ENCODE results near the gene NCOA1. TPM values are rescaled to one million over a fixed set of nuclear protein-coding genes. Genes with fewer than 3 reads are reported as not detected.

Gene NCOA1
- total and polyA plus RNA-seq, 10 of the 15 experiments (the other 5 are each of a cell fraction or from before 2014, with no cell fraction given) = 1.8 to 35.6 (median 6.1) TPM

- no peak overlapping the region for H3K9ac ChIP-seq (ENCODE audit: control insufficient read depth, insufficient read depth, low read length)
- no peaks in the 10 kb centered on the region for H3K79me2 ChIP-seq (ENCODE audit: control insufficient read depth, insufficient read depth, low read length)
- SMC1A ChIA-PET (ENCODE audit: uncharacterized antibody, unreplicated experiment) = interaction anchor here (0.5 to 1.7 kb wide), 4 partner anchors 9 to 60 kb away, joined by 3 to 5 read pairs (median 4); no protein-coding TSS in a partner anchor
- no peak overlapping the region for H3K27ac ChIP-seq (ENCODE audit: control insufficient read depth, insufficient read depth)
- POLR2A ChIA-PET = no interaction called here
- no peak overlapping the region for H2AFZ ChIP-seq (ENCODE audit: control insufficient read depth, low read depth, low read length)
- 52% methylated on average over 2 of the region's 2 CpGs for WGBS (ENCODE audit: insufficient coverage, insufficient replicate concordance, low lambda C conversion rate, missing lambda C conversion rate)
- RAD21 ChIA-PET (ENCODE audit: unreplicated experiment) = interaction anchor here (1.6 kb wide), 1 partner anchor 31 kb away, joined by 4 read pairs; no protein-coding TSS in a partner anchor
- H3K4me3 ChIP-seq = no peak overlapping the region
- H3K27me3 ChIP-seq (replicated peaks in 1 of 2; ENCODE audit: control insufficient read depth in 2 of 2, insufficient read depth in 2 of 2, low read length in 1 of 2) = no peaks in the 10 kb centered on the region
- H3K4me2 ChIP-seq (ENCODE audit: control insufficient read depth, insufficient read depth) = no peak overlapping the region
- no peaks in the 10 kb centered on the region for H4K20me1 ChIP-seq (ENCODE audit: control insufficient read depth, insufficient read depth)
- in situ Hi-C loops (cut with MboI) (no loop called here), intact Hi-C loops (cut with micrococcal nuclease; ENCODE audit: unreplicated experiment) (no loop called here)
- peaks cover 3% of the 10 kb centered on the region; the same call in 2 of the 3 replicates for H3K9me3 ChIP-seq (replicated peaks; ENCODE audit: control insufficient read depth, insufficient read depth, low read length)
- no peaks in the 10 kb centered on the region for H3K36me3 ChIP-seq (ENCODE audit: control insufficient read depth in 2 of 2, insufficient read depth in 2 of 2, low read length in 1 of 2)
- DNase-seq (ENCODE audit: low read depth, low spot score) = no peak
- CTCF ChIA-PET = no interaction called here
- TF ChIP-seq RAD21 (IDR thresholded peaks at IDR 0.05; ENCODE audit: insufficient read depth, low read depth, low read length) (no peak), IKZF1 (conservative IDR thresholded peaks at IDR 0.05) (no peak), HDAC2 (IDR thresholded peaks at IDR 0.05) (no peak), POLR2A (IDR thresholded peaks at IDR 0.05; ENCODE audit: low read depth, low read length) (no peak), IKZF2 (IDR thresholded peaks at IDR 0.05) (no peak), ESRRA (IDR thresholded peaks at IDR 0.05; ENCODE audit: low read length) (no peak), SMARCA5 (IDR thresholded peaks at IDR 0.05) (no peak), NR2C2 (IDR thresholded peaks at IDR 0.05; ENCODE audit: borderline replicate concordance, control insufficient read depth, insufficient read length, low read depth) (no peak), NFXL1 (IDR thresholded peaks at IDR 0.05; ENCODE audit: borderline replicate concordance) (no peak), ZBTB40 (IDR thresholded peaks at IDR 0.05; ENCODE audit: borderline replicate concordance) (no peak), ZNF274 (IDR thresholded peaks at IDR 0.05; ENCODE audit: insufficient read depth, insufficient read length) (no peak), RCOR1 (conservative IDR thresholded peaks at IDR 0.05; ENCODE audit: low read depth, low read length) (no peak)
- no peak for FAIRE-seq
- ATAC-seq = no peak
- no TSS peak for BruUV-seq (replicated peaks)
- no peaks in the 10 kb centered on the region for H3K4me1 ChIP-seq (ENCODE audit: control insufficient read depth, insufficient read depth, low read length)
Measured at GRCh38 chr2:24453379-24454073, 37.5 kb upstream of the NCOA1 start.

All from GM12878 (cell line).